HG02642 (cell line): ENCODE measurements around the gene CD79B.
"Not testable (repeated sequence)": the region's sequence is repeated elsewhere in the genome, so short reads cannot be mapped to it uniquely, and the experiment has no call there.

Experiments
- ATAC-seq: cut with Tn5 transposase; IDR thresholded peaks from one replicate; pipeline ENCODE4 v1.9.1; 2021; ENCODE audit warnings: mild to moderate bottlenecking; ENCODE audit not compliant: unreplicated experiment, poor library complexity

The CD79B gene

DNA sequence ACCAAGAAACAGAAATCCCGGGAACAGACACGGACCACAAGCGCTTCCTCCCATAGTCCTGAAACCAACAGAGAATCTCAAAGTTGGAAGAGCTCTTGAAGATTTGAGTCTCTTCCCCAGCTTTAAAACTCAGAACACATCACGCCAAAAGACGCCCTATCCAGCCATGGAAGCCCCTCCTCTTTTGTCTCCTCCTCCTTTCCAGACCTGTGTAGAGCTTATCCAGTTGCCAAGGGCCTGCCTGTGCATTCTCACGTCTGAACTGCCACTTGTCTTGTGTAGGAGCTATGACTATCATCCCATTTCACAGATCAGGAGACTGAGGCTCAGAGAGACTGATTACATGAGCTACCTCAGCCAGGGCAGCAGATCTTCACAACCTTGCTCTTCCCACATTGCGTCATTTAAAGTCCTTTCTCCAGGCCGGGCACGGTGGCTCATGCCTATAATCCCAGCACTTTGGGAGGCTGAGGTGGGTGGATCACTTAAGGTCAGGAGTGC lies 49.5 kb downstream of the CD79B start:
- ATAC-seq, result not testable (repeated sequence)

- ATAC-seq, result no peak
These were observed 50.1 kb downstream of the CD79B start, which contains the start of gene GH2 for GRCh38 chr17:63881935-63882601. Gene GH2, minus strand, starts transcription at chr17:63881944. Its CDS starts 143 bp downstream, at chr17:63881801.

DNA sequence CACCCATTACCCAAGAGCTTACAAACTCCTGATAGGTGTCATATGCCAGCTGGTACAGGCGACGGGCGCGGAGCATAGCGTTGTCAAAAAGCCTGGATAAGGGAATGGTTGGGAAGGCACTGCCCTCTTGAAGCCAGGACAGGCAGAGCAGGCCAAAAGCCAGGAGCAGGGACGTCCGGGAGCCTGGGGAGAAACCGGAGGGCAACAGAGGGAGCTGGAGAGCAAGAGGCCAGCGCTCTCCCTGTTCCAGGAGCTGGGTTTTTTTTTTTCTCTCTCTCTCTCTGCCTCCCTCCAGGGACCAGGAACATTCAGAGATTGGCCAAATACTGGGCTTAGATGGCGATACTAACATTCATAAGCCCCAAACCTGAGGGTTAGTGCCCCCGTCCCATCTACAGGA lies 50.8 kb downstream of the CD79B start:
- not testable (repeated sequence) for ATAC-seq

GRCh38 chr17:63880706-63881105 lies 51.4 kb downstream of the CD79B start:
- ATAC-seq, result no peak
